HG03025 (cell line): ENCODE data around the gene MAB21L3.
A peak's percentile ranks its signal among the peaks of the same experiment; 100 is the strongest.

Experiments
- ATAC-seq: cut with Tn5 transposase; IDR thresholded peaks from one replicate; pipeline ENCODE4 v1.9.1; 2021; ENCODE audit warnings: mild to moderate bottlenecking, moderate library complexity; ENCODE audit not compliant: unreplicated experiment, low FRiP score

Gene MAB21L3

DNA sequence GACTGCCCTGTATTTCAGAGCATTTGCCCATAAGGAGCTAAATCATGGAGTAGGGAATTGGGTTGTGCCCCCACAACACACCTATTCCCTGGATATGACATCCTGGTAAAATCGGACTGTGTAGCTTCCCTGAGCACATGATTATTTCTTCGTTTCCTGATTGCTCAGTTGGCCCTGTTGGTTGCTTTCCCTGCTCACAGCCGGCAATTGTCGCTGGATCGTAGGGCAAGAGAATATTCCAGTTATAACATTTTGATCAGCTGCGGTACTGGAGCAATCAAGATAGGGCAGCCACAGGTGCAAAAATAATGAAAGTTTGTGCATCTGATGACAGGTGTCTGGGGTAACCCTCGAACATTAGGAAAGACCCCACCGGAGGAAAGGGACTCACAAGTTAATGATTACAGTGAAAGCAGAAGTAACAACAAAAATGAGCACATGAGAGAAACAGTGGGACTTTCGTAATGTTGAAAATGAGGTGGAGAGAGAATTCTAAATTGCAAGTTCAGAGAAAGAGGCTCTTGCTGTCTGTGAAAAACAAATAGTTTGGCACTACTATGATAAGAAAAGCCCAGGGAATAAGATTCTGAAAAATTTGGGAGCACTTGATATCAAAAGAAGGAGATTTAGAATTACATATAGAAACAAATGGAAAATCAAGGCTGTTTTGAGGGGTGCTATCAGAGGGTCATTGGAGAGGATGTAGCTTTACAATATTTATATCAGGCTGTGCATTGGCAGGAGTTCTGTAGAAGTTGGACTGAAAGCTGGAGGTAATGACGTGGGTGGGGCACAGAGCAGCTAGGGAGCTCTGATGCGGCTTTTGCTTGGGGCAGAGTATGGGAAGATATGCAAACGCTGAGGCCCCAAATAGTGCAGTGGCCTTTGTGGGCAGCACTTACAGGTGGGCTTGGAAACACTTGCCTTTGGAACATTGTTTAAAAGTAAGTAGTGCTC is at the start of gene MAB21L3:
Gene MAB21L3 (plus strand): TSS at position 833 of the 957 bp plus-strand sequence. CDS start 1,217 bp downstream, outside the sequence.
- ATAC-seq: peak; percentile 67

DNA sequence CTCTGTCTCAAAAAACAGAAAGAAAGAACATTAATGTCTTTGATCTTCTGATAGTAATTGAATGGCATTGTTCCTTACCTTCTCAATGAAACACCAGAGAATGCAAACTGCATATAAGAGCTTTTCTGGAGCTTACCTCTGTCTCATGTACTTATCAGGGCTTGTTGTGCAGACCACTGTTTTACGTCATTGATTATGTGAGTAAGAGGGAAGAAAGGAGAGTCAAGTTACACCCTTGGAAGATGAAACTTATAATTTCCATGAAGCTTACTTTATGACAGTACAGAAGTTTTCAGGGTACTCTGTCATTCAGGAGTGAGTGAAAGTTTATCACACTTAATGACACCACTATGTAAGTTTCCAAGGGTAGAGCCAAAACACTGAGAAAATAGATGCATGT is 49.0 kb upstream of the MAB21L3 start:
- ATAC-seq: no peak

DNA sequence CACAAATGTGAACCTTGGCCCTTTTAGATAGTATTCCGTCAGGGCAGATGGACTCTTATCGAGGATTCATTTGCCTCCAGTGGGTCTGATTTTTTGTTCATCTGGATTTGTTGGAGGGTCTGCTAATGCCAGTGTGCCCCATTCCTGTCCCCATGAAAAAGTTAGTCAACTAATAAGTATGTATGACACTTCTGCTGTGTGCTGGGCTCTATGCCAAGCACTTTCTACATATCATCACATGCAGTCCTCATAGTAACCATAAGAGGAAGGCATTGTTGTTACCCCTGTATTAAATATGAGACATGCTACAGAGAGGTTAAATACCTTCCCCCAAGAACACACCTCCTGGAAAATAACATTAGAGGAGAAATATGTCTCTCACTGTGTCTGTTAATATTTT is 46.6 kb upstream of the MAB21L3 start:
- ATAC-seq: no peak

DNA sequence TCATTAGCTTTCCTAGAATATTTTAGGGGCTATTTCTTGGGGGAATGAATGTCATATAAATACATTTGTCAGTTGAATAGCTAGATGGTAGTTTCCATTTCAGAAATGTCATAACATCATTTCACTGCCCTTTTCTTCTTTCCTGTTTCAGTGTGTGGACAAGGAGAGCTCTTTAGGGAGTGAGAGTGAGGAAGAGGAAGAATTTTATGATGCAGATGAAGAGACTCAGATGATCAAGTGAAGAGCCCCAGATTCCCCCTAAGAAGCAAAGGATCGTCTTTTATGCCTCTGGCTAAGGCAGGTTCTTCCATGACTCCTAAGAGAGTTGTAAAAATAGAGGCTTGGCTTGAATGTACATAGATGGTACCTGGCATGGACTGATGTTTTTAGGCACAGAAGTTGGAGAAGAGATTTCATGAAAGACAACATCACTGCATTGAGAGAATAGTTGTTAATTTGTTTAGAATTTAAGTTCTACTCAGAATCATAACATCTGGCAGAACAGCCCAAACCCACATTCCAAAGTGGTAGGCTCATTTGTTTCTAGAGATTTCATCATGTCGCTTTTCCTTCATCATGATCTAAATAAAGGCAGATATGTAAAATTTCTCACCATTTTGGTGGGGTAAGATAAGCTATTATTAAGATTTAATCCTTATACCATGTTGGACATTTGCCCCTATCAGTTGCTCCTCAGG is 44.2 kb upstream of the MAB21L3 start:
- no peak for ATAC-seq

DNA sequence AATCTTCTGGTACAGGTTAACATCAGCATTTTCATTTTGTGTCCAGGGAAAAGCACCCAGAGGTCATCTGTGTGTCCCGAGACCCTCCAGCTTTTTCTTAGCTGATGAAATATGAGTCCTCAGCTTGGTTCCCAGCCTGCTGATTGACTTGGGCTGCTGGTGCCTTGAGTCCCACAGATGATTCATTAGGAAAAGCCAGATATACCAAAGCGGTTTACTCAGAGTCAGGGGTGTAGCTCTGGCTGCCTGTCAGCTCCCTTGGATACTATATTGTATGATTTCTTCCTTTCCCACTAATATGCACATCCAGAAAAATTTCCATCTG is 43.7 kb upstream of the MAB21L3 start:
- ATAC-seq: no peak

DNA sequence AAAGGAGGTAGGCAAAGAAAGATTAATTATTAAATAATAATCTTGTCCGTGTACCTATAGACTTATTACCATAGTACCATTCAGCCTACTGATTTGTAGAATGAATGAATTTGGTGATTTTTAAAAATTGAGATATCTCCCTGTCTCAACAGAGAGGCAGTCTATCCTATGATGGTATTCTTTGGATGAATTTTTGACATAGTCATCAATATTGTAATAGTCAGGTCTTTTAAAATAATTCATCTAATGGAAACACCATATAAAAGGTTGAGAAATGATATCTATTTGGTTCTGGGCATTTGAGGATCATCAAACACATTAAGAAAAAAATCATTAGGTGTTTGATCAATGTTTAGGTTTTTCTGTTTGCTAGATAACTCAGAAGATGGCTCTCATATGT is 35.6 kb upstream of the MAB21L3 start:
- ATAC-seq: no peak

DNA sequence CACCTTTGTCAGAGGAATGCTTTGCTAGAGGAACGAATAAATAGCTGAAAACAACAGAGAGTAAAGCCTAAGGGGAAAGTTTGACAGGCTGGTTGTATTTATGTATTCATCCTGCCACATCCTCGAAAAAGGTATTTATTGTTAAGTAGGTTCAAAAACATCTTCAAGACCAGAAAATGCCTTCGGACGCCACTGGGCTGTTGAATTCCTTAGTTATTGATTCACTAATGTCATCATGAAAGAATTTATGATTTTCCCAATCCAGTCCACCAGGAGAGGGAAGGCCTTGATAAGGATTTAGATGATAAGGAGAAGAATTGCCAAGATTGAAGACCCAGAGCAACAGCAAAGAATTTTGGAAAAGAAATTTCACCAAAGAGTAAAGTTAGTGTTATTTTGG is 35.2 kb upstream of the MAB21L3 start:
- ATAC-seq: no peak

DNA sequence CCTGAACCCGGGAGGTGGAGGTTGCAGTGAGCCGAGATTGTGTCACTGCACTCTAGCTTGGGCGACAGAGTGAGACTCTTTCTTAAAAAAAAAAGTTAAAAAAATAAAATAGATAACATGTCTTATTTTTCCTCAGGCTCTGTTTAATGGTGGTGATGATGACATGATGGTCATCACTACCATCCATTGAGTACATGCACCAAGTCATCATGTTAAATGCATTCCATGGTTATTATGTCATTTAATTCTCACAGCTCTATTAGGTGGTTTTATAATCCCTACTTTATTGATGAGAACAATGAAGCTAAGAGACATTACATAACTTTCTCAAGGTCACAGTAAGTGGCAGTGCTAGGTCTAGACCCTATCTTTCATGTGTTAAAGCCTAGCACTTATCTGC is 34.4 kb upstream of the MAB21L3 start:
- no peak for ATAC-seq

DNA sequence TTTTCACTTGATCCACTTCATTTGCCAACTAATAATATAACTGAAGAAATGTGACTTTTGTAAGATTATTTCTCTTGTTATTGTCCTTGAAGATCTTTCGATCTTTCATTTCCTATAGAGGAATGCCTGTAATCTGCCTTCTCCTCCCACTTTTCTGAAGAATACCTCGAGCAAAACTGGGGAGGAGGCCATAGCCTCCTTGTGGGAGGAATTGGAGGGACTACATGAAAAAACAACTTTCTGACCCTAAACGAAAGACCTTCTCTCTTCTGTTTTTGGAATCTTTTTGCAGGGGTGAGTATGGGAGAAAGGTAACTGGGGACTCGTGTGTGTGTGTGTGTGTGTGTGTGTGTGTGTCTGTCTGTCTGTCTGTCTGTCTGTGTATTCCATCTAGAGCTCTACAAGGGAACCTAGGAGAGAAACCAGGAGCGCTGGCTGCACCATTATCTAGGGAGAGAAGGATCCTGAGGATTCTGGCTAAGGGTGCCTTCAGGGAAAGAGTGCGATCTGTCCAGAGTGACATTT is 32.4 kb upstream of the MAB21L3 start:
- no peak for ATAC-seq

DNA sequence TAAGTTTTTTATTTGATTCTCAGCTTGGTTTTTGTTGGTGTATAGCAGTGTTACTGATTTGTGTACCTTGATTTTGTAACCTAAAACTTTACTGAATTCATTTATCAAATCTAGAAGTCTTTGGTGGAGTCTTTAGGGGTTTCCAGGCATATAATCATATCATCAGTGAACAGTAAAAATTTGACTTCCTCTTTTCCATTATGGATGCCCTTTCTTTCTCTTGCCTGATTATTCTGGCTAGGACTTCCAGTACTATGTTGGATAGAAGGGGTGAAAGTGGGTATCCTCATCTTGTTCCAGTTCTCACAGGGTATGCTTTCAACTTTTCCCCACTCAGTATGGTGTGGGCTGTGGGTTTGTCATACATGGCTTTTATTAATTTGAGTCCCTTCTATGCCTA is 23.6 kb upstream of the MAB21L3 start:
- ATAC-seq: no peak

DNA sequence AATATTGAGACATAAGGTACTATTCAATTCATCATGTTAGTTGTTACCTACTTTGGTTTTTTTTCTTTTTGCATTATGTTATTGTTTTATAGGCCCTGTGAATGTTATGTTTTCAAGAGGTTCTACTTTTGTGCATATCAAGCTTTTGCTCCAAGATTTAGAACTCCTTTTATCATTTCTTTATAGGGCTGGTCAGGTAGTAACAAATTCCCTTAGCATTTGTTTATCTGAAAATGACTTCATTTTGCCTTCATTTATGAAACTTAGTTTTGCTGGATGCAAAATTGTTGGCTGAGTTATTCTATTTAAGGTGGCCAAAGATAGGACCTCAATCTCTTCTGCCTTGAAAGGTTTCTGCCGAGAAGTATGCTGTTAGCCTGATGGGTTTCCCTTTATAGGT is 21.3 kb upstream of the MAB21L3 start:
- ATAC-seq: no peak

DNA sequence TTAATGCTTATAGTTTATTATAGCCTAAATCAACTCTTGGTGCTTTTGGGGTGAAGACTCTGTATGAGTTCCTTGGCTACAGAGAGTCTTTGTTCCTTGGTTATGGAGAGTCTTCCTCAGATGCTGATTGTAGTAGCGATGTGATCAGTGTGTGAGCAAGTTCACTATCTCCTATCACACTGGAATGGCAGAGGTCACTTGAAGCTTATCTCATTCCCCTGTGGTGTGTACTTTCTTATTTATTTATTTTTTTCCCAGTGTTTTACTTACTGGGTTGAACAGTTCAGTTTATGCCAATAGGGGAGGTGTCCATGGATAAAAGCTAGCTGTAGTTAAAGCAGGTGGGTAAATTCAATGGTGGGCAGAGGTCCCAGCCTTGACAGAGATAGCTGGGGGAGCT is 20.1 kb upstream of the MAB21L3 start:
- no peak for ATAC-seq

DNA sequence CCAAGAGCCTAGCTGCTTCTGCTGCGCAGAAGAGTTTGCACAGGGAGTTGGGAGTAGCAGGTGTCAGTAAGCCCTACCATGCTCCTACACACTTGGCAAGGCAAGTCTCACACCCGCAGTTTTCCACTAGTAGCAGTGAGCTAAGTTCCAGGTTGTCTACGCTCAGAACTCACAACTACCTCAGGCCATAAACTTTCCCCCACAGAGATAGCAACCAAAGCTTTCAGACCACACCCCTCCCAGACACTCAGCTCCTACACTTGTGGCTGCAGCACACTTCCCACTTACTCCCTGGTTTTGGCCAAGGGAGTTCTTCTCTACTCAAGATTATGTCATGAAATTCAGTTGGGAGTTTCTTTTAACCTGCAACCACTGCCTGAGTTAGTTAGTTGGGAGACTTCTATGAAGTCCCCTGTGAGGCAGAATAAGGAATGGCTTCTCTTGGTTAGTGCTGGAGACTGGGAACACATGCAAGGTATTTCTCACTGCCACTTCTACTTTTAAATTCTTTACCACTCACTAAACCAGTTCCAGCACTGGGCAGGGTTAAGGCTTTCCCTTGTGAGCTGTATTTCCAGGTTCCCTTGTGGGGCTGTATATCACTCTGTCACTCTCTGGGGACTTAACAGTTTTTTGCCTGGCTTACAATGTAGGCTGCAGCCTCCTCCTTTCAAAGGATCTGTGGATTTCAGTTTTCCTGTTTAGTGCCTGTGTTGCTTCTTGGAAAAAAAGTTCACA is 18.3 kb upstream of the MAB21L3 start:
- no peak for ATAC-seq

DNA sequence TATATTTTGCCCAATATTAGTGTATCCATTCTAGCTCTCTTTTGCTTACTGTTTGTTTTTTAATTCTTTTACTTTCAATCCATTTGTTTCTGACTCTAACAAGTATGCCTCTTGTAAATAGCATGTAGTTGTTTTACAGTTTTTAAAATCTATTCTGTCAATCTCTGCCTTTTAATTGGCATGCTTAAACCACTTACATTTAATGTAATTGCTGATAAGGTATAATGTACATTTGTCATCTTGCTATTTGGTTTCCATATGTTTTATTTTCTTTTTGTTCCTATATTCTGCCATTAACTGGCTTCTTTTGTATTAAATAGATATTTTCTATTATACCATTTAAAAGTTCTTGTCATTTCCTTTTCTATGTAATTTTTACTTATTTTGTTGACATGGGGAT is 16.2 kb upstream of the MAB21L3 start:
- ATAC-seq: no peak

DNA sequence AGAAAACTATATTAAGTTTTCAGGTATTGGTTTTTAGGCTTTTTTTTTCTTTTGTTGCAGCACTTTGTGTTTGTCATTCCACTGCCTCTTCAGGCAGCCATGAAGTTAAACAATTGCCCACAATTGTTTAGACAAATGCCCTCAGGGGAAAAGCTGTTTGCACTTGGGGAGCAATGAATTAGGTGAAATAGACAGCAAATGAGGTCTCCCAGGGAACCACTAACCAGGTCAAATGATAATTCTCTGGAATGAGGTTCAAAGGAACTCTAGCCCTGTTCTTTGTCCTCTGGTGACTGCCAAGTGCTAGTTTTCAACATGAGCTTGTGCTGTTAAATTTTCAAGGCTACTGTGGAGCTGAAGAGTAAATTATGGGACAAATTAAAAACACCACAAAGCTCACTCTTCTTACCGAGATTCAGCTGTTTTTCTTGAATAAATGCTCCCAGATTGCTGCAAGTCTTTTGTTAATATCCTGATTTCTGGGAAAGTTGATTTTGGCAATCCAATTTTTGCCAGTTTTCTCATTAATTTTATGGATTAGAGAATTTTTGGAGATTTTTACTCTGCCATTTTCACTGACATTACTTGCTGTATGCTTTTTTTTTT is 15.1 kb upstream of the MAB21L3 start:
- ATAC-seq: no peak

DNA sequence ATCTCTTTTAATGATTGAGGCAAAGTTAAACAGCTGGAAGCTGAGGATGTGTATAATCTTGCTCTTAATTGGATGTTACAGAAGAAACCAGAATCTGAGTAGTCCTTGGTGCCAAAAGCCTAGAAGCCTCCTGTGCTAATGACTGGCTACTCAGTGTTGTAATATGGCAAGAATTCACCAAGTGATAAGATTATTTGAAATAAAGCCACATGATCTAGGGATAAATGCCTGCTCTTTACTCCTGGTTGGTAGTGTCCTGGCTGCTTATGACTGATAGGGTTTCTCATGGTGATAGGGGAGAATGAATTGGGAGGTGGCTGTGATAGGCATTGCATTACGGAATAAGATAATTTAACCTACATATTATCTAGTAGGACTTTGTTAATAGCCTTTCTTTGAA is 13.6 kb upstream of the MAB21L3 start:
- ATAC-seq: no peak

DNA sequence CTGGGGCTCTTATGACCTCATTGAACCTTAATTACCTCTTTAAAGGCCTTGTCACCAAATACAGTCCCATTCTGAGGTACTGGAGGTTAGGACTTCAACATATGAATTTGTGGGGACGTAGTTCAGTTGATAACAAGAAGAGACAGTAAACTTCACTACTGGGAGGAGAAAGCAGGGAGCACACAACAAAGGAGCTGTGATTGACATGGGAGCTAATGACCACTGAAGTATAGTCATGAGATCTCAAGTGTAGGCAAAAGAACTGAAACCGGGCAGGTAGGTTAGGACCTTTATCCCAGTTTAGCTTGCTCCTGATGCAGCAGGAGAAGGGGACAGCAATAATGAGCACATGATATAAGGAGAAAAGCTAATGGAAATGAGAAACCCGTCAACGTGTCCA is 11.8 kb upstream of the MAB21L3 start:
- ATAC-seq: no peak

DNA sequence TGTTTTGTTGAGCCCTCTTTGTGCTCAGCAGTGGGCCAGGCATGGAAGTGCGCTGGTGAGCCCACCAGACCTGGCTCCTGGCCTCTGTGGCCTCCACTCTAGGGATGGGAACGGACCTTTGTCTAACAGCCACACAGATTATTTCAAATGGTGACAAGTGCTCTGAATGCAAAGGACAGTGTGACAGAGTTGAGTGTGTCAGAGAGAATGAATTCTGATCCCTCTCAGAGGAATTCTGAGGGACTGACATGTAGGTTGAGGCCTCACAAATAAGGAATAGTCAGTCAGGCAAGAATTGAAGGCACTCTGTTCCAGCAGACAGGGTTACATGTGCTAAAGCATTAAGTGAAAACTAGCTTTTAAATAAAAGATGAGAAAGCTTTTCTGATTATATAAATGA is 11.3 kb upstream of the MAB21L3 start:
- ATAC-seq: no peak

DNA sequence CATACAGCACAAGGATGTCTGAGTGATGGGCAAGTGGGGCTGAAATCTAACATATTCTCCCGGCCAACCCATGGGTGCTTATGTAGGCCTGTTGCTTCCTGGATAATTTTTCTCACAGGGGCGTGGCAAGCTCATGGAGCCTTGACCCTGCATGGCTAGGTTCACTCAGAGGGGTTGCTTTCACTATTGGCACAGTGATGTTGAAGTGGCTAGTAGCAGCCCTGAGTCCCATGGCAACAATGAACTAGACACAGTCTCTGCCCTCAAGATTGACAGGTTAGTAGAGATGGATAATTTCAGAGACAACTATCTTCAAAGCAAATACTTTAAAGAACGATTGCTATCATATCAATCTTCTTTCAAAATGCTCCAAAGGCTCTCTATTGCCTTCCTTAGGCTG is 6.5 kb upstream of the MAB21L3 start:
- ATAC-seq: no peak

DNA sequence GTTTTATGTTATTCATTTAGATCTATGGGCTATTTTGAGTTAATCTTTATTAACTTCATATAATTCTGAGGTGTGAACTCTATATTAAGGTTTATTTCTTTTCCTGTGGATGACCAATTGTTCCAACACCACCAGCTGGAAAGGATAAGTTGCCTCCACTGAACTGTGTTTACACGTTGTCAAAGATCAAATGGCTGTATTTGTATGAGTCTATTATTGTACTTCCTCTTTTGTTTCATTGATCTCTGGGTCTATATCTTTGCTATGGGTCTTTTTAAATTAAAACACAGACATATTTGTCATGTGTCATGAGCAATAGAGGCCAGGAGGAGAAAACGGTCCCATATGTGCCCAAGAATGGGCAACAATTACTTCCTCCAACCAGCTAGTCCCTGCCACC is 5.2 kb upstream of the MAB21L3 start:
- ATAC-seq: no peak

DNA sequence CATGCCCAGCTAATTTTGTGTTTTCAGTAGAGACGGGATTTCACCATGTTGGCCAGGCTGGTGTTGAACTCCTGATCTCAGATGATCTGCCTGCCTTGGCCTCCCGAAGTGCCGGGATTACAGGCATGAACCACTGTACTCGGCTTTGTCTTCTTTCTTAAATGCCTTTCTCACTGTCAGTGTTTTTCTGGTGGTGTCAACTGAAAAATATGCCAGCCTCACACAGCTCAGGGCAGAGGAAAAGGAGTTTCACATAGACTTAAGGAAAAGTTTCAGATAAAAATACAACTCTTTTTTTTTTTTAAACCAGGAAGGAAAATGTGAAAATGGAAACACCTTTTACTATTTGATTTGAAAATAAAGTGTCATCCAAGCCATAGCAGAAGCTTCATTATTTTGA is 4.6 kb upstream of the MAB21L3 start:
- no peak for ATAC-seq
